HG02763 (cell line): ENCODE data around the gene BAIAP2.

Experiments
- ATAC-seq: cut with Tn5 transposase; IDR thresholded peaks from one replicate; pipeline ENCODE4 v1.9.1; 2021; ENCODE audit warnings: mild to moderate bottlenecking, moderate library complexity; ENCODE audit not compliant: unreplicated experiment

Gene BAIAP2

GRCh38 chr17:81084680-81085419 lies 49.9 kb downstream of the BAIAP2 start:
- no peak for ATAC-seq

- no peak for ATAC-seq
Observed at GRCh38 chr17:81085420-81085911, 50.5 kb downstream of the BAIAP2 start.

- ATAC-seq: no peak
Observed at GRCh38 chr17:81086789-81087551, 52.0 kb downstream of the BAIAP2 start.

GRCh38 chr17:81090361-81091136 lies 55.6 kb downstream of the BAIAP2 start:
- ATAC-seq: no peak

DNA sequence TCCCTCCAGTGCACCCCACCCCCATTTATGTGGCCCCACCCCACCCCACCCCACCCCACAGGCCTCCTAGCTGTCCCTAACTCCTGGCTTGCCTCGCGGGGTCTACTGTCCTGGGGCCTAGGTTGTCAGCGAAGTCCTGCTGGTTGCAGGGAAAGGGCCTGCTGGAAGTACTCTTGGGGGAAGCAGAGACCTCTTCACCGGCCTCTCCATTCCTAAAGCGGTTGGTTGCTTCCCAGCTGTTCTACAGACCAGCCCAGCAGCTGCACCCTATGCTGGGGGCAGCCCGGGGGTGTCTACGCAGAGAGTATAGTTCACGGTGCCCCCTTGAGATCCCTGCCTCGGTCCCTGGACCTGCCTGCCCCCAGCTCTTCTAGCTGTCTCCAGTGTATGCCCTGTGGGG lies 56.2 kb downstream of the BAIAP2 start:
- no peak for ATAC-seq

GRCh38 chr17:81091774-81092517 lies 57.0 kb downstream of the BAIAP2 start:
- ATAC-seq: no peak

GRCh38 chr17:81092518-81093095 lies 57.7 kb downstream of the BAIAP2 start:
- no peak for ATAC-seq

DNA sequence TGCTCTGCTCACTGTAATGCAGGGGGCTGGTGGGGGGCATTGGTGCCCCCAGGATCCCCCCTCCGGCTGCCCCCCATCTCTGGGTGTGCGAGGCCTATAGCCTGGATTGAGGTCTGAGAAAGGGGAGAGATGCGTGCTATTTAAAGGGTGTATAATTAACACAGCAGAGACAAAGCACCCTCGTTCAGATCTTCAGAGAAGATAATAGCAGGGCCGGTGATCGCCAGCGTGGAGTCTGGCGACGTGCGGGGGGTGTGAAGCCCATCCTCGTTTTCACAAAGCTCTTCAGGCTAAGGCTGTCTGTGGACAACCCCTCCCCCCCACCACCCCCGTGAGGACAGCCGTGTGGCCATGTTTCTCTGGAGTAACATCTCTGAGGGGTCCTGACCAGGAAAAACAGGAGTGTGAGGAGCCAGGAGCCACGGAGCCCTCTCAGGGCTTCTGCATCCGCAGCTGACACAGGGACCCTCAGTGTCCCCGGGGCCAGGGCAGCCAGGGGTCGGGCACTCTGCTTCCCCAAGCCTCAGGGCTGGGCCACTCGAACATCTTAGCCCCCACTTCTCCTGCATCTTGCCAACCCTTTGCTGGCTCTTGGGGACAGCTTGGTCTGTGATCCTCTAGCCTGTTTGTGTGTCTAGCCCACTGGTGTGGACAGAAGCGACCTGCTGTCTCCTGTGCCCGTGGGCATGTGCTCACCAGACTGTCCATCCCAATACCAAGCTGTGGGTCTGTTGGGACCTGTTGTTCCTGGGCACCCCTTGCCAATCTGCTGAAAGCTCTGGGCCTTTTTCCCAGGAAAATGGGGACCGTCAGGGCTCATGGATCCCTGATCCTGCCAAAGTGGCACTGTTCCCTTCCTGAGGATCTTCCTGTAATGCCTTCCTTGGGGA lies 58.9 kb downstream of the BAIAP2 start:
- no peak for ATAC-seq

GRCh38 chr17:81094509-81095382 lies 59.8 kb downstream of the BAIAP2 start:
- ATAC-seq: no peak

DNA sequence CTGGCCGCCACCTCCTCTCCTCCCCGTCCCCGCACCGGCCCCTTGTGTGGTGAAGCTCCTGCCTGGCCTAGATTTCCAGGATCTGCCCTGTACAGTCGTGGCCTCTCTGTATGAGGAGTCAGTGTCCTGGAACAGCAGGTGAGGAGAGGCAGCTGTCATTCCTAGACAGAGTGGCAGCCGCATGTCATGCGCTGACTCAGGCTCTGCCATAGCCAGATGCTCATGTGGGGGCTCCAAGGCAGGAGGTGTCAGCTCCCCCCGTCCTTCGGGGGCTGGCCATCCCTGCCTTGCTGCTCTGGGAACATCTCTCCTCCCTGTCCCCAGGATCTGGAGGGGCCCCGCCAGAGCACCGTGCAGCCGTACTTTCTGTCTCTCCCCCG lies 60.4 kb downstream of the BAIAP2 start:
- ATAC-seq: no peak

DNA sequence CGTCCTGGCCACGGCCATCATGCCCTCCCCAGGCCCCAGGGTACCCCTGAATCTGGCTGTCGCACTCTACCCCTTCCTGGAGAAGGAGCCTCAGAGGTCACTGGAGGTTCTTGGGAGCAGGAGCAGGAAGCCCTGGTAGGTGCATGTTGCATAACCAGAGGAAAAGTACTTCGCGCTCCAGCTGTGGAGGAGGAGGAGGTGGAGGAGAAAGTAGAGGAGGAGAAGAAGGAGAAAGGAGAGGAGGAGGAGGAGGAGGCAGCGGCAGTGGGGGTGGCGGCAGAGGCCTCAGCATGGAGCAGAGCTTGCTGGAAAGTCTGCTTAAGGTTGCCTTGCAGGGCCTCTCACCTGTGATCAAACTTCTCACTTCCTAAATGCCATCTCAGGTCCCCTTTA lies 61.8 kb downstream of the BAIAP2 start:
- ATAC-seq: no peak

- no peak for ATAC-seq
Observed at GRCh38 chr17:81097134-81097942, 62.4 kb downstream of the BAIAP2 start.

DNA sequence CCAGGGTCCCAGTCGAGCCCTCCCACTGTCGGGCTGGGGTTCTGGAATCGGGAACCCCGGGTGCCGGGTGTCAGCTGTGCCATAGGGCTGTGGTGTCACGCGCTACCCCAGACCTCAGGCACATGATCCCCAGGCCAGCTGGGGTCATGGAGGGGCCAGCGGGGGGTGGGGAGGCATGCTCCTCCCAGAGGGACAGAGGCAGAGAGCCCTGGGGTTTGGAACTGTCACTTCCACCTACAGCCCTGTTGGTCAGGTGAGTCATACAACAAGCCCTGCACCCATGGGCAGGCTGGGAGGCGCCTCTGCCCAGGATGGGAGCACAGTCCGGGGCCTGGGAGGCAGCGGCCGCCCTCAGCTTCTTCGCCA lies 63.0 kb downstream of the BAIAP2 start:
- no peak for ATAC-seq

DNA sequence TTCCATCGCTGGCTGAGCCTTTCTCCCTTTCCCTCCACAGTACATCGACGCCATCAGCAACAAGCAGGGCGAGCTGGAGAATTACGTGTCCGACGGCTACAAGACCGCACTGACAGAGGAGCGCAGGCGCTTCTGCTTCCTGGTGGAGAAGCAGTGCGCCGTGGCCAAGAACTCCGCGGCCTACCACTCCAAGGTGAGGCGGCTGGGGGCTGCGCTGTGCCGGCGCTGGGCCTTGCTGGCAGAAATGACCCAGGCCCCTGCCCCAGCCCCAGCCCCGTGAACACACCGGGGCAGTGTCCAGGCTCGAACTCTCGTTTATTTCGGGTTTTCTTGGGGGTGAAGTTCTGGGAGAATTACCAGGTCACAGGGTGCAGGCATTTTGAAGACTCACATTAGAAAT lies 64.9 kb downstream of the BAIAP2 start:
- ATAC-seq: no peak

DNA sequence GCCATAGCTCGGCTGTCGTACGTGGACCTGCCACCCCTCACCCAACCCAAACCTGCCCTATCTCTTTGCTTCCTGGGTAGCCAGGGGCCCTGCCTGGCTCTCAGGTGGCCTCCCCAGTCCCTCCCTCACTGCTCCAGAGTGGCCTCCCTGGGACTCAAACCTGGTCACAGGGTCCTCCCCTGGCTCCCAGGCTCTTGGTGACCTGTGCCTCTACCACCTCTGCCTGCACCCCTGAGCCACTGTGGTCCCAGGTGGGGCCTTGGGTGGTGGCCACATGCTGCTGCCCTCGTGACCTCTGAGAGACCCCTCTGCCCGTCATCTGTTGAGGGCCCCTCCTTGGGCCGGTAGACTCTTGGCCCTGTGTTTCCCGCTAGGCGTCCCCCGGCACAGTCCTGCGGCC lies 65.7 kb downstream of the BAIAP2 start:
- no peak for ATAC-seq

- ATAC-seq: peak; percentile 72
Observed at GRCh38 chr17:81101614-81102306, 66.8 kb downstream of the BAIAP2 start.

GRCh38 chr17:81102352-81102751 lies 67.4 kb downstream of the BAIAP2 start:
- ATAC-seq: no peak
